Smooth muscle cell (in vitro differentiated cells): ENCODE results near the gene PWP1. TPM values are rescaled to one million over a fixed set of nuclear protein-coding genes. Genes with fewer than 3 reads are reported as not detected.
"Not testable (repeated sequence)": the region's sequence is repeated elsewhere in the genome, so short reads cannot be mapped to it uniquely, and the experiment has no call there.

ENCODE experiments used
- DNase-seq: peaks from one replicate; lab custom pipeline; 2025; ENCODE audit not compliant: unreplicated experiment; lab: John Stamatoyannopoulos, UW
- H2AFZ ChIP-seq: fragments of 200-600 bp; sonication (generic); 2 replicates; pipeline ENCODE4 v1.6.0; 2016; ENCODE audit warnings: antibody characterized with exemption, low read depth, mild to moderate bottlenecking
- H3F3A ChIP-seq: fragments of 200-600 bp; sonication (generic); 2 replicates; pipeline ENCODE4 v1.6.0; 2017; ENCODE audit warnings: antibody characterized with exemption, low read depth
- H3K27ac ChIP-seq: fragments of 200-600 bp; sonication (generic); 2 replicates; pipeline ENCODE4 v1.5.1; 2016; ENCODE audit warnings: low read depth, mild to moderate bottlenecking
- H3K27me3 ChIP-seq: fragments of 200-600 bp; sonication (generic); 2 replicates; pipeline ENCODE4 v1.6.1; 2016; ENCODE audit warnings: low read depth, mild to moderate bottlenecking
- H3K36me3 ChIP-seq: fragments of 200-600 bp; sonication (generic); 2 replicates; pipeline ENCODE4 v1.5.1; 2016; ENCODE audit warnings: low read depth
- H3K4me1 ChIP-seq: fragments of 200-600 bp; sonication (generic); 2 replicates; pipeline ENCODE4 v1.5.1; 2016; ENCODE audit warnings: low read depth
- H3K4me2 ChIP-seq: fragments of 200-600 bp; sonication (generic); 2 replicates; pipeline ENCODE4 v1.6.0; 2016; ENCODE audit warnings: mild to moderate bottlenecking
- H3K4me3 ChIP-seq: fragments of 200-600 bp; sonication (generic); 2 replicates; pipeline ENCODE4 v1.5.1; 2016; ENCODE audit warnings: mild to moderate bottlenecking
- H3K79me2 ChIP-seq: fragments of 200-600 bp; sonication (generic); 2 replicates; pipeline ENCODE4 v1.6.0; 2016; ENCODE audit warnings: low read depth, mild to moderate bottlenecking
- H3K9ac ChIP-seq: fragments of 200-600 bp; sonication (generic); 2 replicates; pipeline ENCODE4 v1.6.0; 2016; ENCODE audit warnings: low read depth
- H3K9me3 ChIP-seq: fragments of 200-600 bp; sonication (generic); replicated peaks from 2 replicates; pipeline ENCODE4 v1.5.1; 2016; ENCODE audit warnings: low read depth
- H4K20me1 ChIP-seq: fragments of 200-600 bp; sonication (generic); 2 replicates; pipeline ENCODE4 v1.6.0; 2016; ENCODE audit warnings: low read depth
- CTCF ChIP-seq: fragments of 200-600 bp; sonication (generic); IDR thresholded peaks from 2 replicates; pipeline ENCODE4 v1.5.1; 2017; ENCODE audit warnings: borderline replicate concordance, mild to moderate bottlenecking, antibody characterized with exemption; ENCODE audit not compliant: insufficient read depth, poor library complexity, severe bottlenecking
- WGBS: methylation state at CpG from one replicate; pipeline ENCODE4 v1.1.7; 2016; ENCODE audit warnings: low lambda C conversion rate; 5-methylcytosine and 5-hydroxymethylcytosine counted together
- polyA plus RNA-seq: library from polyadenylated mRNA; unstranded; fragments of >200 nt; fragmentation: Nextera tagmentation; extraction: Ambion mirVana; gene quantifications from 2 replicates; pipeline ENCODE4 v1.2.1, GENCODE V29; 2016
- total RNA-seq: library from RNA; depleted of rRNA; stranded (reverse); fragments of >200 nt; gene quantifications from 2 replicates; pipeline ENCODE4 v1.2.3, GENCODE V29; 2014

The PWP1 gene
- total and polyA plus RNA-seq, 2 experiments from 2014 or later = 68.3 to 77.9 TPM

GRCh38 chr12:107715780-107716179 lies 30.2 kb downstream of the PWP1 start:
- no peaks in the 10 kb centered on the region for H3K4me1 ChIP-seq
- H3K36me3 ChIP-seq = peaks cover 24% of the 10 kb centered on the region
- TF ChIP-seq CTCF = no peak
- no peaks in the 10 kb centered on the region for H3K27me3 ChIP-seq
- no peak overlapping the region for H3K4me3 ChIP-seq
- no peak overlapping the region for H3K9ac ChIP-seq
- H3K9me3 ChIP-seq = no peaks in the 10 kb centered on the region
- H3K27ac ChIP-seq = no peak overlapping the region
- no peak overlapping the region for H3K4me2 ChIP-seq
- DNase-seq = no peak
- H4K20me1 ChIP-seq = no peaks in the 10 kb centered on the region
- H2AFZ ChIP-seq = no peak overlapping the region
- no peaks in the 10 kb centered on the region for H3F3A ChIP-seq
- no peaks in the 10 kb centered on the region for H3K79me2 ChIP-seq

- Histone ChIP-seq H2AFZ (no peak overlapping the region), H3K4me1 (no peaks in the 10 kb centered on the region), H3F3A (no peaks in the 10 kb centered on the region), H3K4me2 (no peak overlapping the region), H3K9ac (no peak overlapping the region), H3K79me2 (no peaks in the 10 kb centered on the region), H3K9me3 (no peaks in the 10 kb centered on the region), H3K27ac (no peak overlapping the region), H3K4me3 (no peak overlapping the region), H3K27me3 (no peaks in the 10 kb centered on the region), H4K20me1 (no peaks in the 10 kb centered on the region), H3K36me3 (peaks cover 8% of the 10 kb centered on the region)
- no peak for TF ChIP-seq CTCF
- DNase-seq = no peak
- 88% methylated on average over 1 of the region's 1 CpG for WGBS
Observed at GRCh38 chr12:107718606-107719005, 33.0 kb downstream of the PWP1 start.

GRCh38 chr12:107727327-107727726 lies 41.7 kb downstream of the PWP1 start:
- not testable (repeated sequence) for H2AFZ ChIP-seq, H3K36me3 ChIP-seq, H3K9me3 ChIP-seq, H3K4me3 ChIP-seq, H3K79me2 ChIP-seq, H3K4me2 ChIP-seq, DNase-seq, H3K9ac ChIP-seq, H3F3A ChIP-seq, H3K27me3 ChIP-seq, H3K4me1 ChIP-seq, H3K27ac ChIP-seq, H4K20me1 ChIP-seq
- 94% methylated on average over 1 of the region's 1 CpG for WGBS

- no CpG with 5 or more reads among the region's 1 CpG for WGBS
- not testable (repeated sequence) for H3K4me1 ChIP-seq
Observed at GRCh38 chr12:107727742-107728141, 42.1 kb downstream of the PWP1 start.

More at GRCh38 chr12:107727742-107728141, 42.1 kb downstream of the PWP1 start:
- H3K79me2 ChIP-seq, H3K36me3 ChIP-seq, H3F3A ChIP-seq, H3K4me2 ChIP-seq, H2AFZ ChIP-seq, H3K9ac ChIP-seq, H3K27ac ChIP-seq, H3K9me3 ChIP-seq, H4K20me1 ChIP-seq, H3K27me3 ChIP-seq, DNase-seq, H3K4me3 ChIP-seq: not testable (repeated sequence)
